ENCODE data around the gene XRCC3.

XRCC3 gene

GRCh38 chr14:103714063-103714724 lies 1.1 kb downstream of the XRCC3 start:
- H3K9me3 ChIP-seq, result no peaks in the 10 kb centered on the region
- no peak for TF ChIP-seq CTCF (IDR thresholded peaks at IDR 0.05; ENCODE audit: low read depth, low read length)
- peaks cover 4% of the 10 kb centered on the region; the same call in 1 of the 2 replicates for H3K4me1 ChIP-seq
- peak overlapping the region; percentile 46; the same call in 1 of the 2 replicates for H3K4me3 ChIP-seq (ENCODE audit: low read depth, low read length)
- H3K27me3 ChIP-seq, result no peaks in the 10 kb centered on the region
- peaks cover 14% of the 10 kb centered on the region for H3K36me3 ChIP-seq
- DNase-seq, result no peak

DNA sequence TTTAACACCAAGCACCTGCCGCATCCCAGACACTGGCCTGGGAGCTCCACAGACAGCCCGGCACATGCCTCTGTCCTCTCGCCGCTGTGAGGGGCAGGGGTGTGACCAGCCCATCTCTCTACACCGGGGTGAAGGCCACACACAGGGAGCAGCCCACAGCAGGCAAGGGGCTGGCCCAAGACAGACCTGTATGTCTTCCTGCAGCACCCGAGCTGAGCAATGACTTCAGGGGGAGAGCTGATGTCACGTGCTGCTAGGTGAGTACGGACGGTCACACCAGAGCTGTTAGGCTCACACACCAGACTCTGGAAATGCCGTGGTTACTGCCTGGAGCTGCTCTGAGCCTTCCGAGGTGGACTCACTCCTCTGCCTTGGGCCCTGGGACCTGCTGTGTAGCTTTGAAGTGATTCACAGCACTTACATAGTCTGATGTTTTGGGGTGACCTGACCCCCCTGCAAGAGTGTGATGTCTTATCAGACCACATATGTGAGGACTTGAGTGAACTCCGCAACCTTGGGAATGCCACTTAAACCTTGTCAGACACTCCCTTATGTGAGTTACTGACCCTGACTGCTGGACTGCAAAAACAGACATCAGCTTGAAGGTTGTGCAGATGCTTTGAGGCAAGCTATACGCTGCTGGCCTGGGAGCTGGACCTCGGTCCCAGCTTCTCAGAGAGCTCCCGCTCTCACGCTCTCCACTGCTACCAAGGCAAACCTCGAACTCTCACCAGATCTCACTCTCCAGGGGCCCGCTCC lies 1.8 kb downstream of the XRCC3 start:
- H3K9me3 ChIP-seq, result no peaks in the 10 kb centered on the region
- no peak overlapping the region for H3K4me3 ChIP-seq (ENCODE audit: low read depth, low read length)
- H3K27me3 ChIP-seq, result no peaks in the 10 kb centered on the region
- TF ChIP-seq CTCF (IDR thresholded peaks at IDR 0.05; ENCODE audit: low read depth, low read length), result no peak
- peaks cover 10% of the 10 kb centered on the region for H3K4me1 ChIP-seq
- DNase-seq, result no peak
- peaks cover 21% of the 10 kb centered on the region for H3K36me3 ChIP-seq

DNA sequence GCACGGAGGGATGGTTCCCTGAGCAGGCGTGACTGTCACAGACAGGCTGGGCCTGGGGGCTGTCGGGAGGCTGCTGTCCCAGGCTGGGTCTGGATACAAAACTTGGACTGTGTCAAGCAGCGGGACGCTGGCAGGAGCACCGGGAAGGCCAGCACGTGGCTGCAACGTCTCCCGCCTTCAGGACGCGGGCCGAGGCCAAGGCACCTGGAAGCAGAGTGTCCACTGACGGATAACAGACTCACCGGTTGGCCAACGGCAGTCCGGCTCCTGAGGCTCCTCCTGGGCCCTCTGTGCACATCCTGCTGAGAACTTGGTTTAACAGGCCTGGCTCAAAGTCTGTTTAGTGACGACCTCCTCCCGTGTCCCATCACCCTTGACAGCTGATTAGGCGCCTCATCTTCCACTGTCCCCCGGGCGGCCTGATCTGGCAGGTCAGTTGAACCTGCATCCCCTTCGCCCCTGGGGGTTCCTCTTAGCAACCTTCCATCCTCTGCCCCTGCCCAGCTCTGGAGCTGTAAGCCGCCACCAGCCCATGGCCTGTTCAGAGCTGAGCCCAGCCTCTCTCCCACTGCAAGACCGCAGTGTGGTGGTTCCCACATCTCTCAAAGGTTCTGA lies 2.5 kb downstream of the XRCC3 start:
- TF ChIP-seq CTCF (IDR thresholded peaks at IDR 0.05; ENCODE audit: low read depth, low read length), result no peak
- no peaks in the 10 kb centered on the region for H3K9me3 ChIP-seq
- no peaks in the 10 kb centered on the region for H3K27me3 ChIP-seq
- no peak for DNase-seq
- H3K4me1 ChIP-seq, result peaks cover 11% of the 10 kb centered on the region
- peaks cover 28% of the 10 kb centered on the region for H3K36me3 ChIP-seq
- H3K4me3 ChIP-seq (ENCODE audit: low read depth, low read length), result no peak overlapping the region

GRCh38 chr14:103711516-103712431 lies 3.5 kb downstream of the XRCC3 start:
- peaks cover 14% of the 10 kb centered on the region for H3K4me1 ChIP-seq
- H3K36me3 ChIP-seq, result peaks cover 38% of the 10 kb centered on the region
- DNase-seq, result peak; percentile 32
- no peak overlapping the region for H3K4me3 ChIP-seq (ENCODE audit: low read depth, low read length)
- no peak for TF ChIP-seq CTCF (IDR thresholded peaks at IDR 0.05; ENCODE audit: low read depth, low read length)
- no peaks in the 10 kb centered on the region for H3K9me3 ChIP-seq
- no peaks in the 10 kb centered on the region for H3K27me3 ChIP-seq

GRCh38 chr14:103710771-103711377 lies 4.4 kb downstream of the XRCC3 start:
- no peak for DNase-seq
- peaks cover 14% of the 10 kb centered on the region for H3K4me1 ChIP-seq
- no peak overlapping the region for H3K4me3 ChIP-seq (ENCODE audit: low read depth, low read length)
- H3K9me3 ChIP-seq, result no peaks in the 10 kb centered on the region
- H3K27me3 ChIP-seq, result no peaks in the 10 kb centered on the region
- peaks cover 47% of the 10 kb centered on the region for H3K36me3 ChIP-seq
- TF ChIP-seq CTCF (IDR thresholded peaks at IDR 0.05; ENCODE audit: low read depth, low read length), result no peak
